HG02852 (cell line): Measurements from ENCODE around the gene NPR2.

Experiments
- ATAC-seq: cut with Tn5 transposase; IDR thresholded peaks from one replicate; pipeline ENCODE4 v1.9.1; 2021; ENCODE audit warnings: mild to moderate bottlenecking, moderate library complexity; ENCODE audit not compliant: unreplicated experiment

Gene NPR2

DNA sequence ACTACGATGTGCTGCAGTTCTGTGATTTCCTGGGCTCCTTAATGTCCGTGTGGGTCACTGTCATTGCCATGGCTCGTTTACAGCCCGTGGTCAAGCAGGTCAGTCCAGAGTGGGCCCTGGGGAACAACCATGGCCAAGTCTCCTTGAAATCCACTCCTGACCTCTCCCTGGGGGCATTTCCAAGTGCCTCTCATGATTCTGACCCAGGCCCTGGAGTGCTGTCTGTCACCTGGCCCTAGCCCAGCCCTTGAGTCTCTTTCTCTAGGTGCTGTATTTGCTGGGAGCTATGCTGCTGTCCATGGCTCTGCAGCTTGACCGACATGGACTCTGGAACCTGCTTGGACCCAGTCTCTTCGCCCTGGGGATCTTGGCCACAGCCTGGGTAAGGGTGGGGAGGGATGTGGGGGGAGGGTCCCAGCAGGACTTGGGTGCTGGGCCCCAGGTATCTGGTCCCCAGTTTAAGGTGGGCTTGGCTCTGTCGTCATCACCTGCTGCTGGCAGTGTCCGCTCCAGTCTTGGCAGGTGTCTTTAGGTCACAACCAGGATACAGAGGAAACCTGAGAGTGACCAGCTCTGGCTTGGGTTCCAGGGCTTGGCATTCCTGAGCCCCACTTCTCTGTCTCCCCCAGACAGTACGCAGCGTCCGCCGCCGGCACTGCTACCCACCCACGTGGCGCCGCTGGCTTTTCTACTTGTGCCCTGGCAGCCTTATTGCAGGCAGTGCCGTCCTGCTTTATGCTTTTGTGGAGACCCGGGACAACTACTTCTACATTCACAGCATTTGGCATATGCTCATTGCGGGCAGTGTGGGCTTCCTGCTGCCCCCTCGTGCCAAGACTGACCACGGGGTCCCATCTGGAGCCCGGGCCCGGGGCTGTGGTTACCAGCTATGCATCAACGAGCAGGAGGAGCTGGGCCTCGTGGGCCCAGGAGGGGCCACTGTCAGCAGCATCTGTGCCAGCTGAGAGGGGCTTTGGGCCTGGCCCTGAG, 61.8 kb downstream of the NPR2 start:
- ATAC-seq = no peak

DNA sequence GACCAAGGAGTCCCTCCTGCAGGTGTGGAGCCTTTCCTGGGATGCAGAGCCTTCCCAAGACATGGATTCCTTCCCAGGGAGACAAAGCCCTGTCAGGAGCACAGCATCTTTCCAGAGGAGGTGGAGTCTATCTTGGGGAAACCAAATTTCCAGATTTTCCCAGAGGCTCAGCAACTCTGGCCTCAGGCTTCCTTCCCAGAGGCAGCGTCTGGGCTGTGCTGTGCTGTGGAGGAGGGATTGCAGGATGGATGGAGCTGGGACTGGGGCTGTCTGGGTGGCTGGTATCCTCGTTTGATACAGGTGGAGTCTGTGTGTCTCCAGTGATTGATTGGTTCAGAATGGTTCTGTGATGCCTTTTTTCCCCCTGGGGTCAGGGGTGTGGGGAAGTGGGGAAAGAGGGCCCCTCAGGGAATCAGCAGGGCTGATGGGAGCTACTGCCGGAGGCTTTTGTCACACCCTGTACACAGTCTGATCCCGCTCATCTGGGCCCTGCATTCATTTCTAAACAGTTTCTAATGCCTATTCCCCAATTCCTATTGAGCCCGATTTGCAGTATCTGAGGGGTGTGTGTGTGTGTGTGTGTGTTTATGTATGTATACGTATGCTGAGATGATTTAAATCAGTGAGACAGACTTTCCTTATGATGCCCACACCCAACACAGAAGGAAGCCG, 62.8 kb downstream of the NPR2 start:
- ATAC-seq = no peak

DNA sequence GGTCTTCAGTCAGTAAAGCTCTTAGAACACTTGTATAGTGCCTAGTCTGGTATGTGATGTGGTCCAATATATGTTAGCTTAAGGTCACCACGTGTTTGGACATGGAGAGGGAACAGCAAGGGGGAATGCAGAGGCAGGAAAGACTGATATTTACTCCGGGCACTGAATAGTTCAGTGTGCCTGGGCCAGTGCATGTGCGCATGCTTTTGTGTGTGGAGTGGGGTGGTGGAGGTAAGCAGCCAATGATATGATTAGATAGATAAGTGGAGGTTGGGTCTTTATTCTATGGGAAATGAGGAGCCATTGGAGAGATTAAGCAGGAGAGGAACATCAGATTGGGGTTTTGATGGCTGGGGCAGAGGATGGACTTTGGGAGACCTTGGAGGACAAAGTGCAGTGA, 64.8 kb downstream of the NPR2 start:
- ATAC-seq = no peak

DNA sequence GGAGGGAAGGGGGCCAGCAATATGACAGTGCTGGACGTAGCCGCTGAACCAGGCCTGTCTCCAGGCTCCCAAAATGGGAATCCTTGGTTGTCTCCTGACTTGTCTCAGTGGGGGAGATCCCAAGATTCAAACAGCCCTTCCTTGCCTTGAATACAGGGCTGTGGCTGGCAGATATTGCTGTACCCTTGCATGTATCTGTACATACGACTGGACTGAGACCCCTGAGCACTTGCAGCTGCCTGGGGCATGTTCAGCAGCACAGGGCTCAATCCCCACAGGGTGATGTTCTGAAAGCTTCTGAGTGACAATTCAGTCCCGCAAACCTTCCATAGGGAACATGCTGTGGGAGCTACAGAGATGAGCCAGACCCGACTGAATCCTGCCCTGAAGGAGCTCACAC, 65.5 kb downstream of the NPR2 start:
- no peak for ATAC-seq

GRCh38 chr9:35858458-35858857, 67.1 kb downstream of the NPR2 start:
- ATAC-seq = no peak
